ENCODE results near the gene UGT8. TPM values are rescaled to one million over a fixed set of nuclear protein-coding genes. Genes with fewer than 3 reads are reported as not detected.

UGT8 gene
- total RNA-seq, 1 experiment from 2014 or later = 3.7 TPM

DNA sequence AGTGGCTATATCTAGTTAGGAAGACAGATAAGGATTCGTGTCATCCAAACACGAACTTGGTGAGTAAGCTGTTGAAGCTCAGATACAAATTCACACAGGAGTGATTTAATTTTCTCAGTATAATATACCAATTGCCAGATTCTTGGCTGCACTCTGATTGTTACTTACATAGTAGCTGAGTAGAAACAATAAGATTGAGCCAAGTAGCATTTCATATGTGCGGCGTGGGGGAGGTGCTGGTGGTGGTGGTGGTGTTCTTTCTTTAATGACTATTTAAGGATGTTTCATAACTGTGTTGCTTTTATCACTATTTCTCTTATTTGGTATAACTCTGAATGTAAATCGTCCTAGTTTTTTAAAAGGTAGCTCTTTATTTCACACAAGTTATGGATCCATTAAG lies 102.9 kb downstream of the UGT8 start:
- H3K27ac ChIP-seq = no peak overlapping the region
- DNase-seq = no peak
- H3K36me3 ChIP-seq (ENCODE audit: low read depth) = no peaks in the 10 kb centered on the region
- H3K9me2 ChIP-seq (ENCODE audit: insufficient read depth) = no peaks in the 10 kb centered on the region
- BruUV-seq (replicated peaks) = no TSS peak
- no peaks in the 10 kb centered on the region for H3F3A ChIP-seq (ENCODE audit: insufficient read depth, low read depth)
- no peaks in the 10 kb centered on the region for H3K27me3 ChIP-seq (ENCODE audit: insufficient read depth, low read depth)
- H3K4me3 ChIP-seq = no peak overlapping the region
- TF ChIP-seq, protein P1, sequence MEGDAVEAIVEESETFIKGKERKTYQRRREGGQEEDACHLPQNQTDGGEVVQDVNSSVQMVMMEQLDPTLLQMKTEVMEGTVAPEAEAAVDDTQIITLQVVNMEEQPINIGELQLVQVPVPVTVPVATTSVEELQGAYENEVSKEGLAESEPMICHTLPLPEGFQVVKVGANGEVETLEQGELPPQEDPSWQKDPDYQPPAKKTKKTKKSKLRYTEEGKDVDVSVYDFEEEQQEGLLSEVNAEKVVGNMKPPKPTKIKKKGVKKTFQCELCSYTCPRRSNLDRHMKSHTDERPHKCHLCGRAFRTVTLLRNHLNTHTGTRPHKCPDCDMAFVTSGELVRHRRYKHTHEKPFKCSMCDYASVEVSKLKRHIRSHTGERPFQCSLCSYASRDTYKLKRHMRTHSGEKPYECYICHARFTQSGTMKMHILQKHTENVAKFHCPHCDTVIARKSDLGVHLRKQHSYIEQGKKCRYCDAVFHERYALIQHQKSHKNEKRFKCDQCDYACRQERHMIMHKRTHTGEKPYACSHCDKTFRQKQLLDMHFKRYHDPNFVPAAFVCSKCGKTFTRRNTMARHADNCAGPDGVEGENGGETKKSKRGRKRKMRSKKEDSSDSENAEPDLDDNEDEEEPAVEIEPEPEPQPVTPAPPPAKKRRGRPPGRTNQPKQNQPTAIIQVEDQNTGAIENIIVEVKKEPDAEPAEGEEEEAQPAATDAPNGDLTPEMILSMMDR (conservative IDR thresholded peaks at IDR 0.05) = no peak
- TF ChIP-seq EZH2 (IDR thresholded peaks at IDR 0.05; ENCODE audit: low read depth) = no peak
- no peaks in the 10 kb centered on the region for H3K4me1 ChIP-seq (replicated peaks; ENCODE audit: insufficient read depth)
- H3K9me3 ChIP-seq (ENCODE audit: insufficient read depth, low read depth) = no peaks in the 10 kb centered on the region
- H3K79me2 ChIP-seq (ENCODE audit: low read depth) = no peaks in the 10 kb centered on the region
- intact Hi-C loops (cut with micrococcal nuclease; ENCODE audit: unreplicated experiment) = no loop called here
- no peaks in the 10 kb centered on the region for H4K20me1 ChIP-seq (ENCODE audit: insufficient read depth)
- H2AFZ ChIP-seq = no peak overlapping the region
- CTCF ChIA-PET = no interaction called here
- POLR2A ChIA-PET (ENCODE audit: unreplicated experiment) = no interaction called here
- no peak overlapping the region for H3K4me2 ChIP-seq

DNA sequence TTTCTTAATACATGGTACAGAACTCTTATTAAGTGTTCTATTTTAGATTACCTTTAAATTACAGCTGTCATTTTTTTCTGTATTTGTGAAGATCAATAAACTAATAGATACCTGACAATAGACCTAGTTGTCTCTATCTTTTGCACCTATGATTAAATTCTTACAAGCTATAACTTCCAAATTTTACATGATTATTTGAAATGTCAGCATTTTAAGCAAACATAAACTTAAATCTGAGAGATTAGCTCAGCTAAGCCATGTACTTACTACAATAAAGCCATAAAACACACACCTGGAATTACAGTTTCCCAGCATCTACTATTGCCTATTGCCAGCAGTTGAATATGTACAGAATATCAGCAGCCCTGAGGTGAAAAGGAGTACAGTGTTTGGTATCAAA lies 118.8 kb downstream of the UGT8 start:
- no peaks in the 10 kb centered on the region for H3K27me3 ChIP-seq (ENCODE audit: insufficient read depth, low read depth)
- intact Hi-C loops (cut with micrococcal nuclease; ENCODE audit: unreplicated experiment) = no loop called here
- no peaks in the 10 kb centered on the region for H3K36me3 ChIP-seq (ENCODE audit: low read depth)
- no peak for TF ChIP-seq EZH2 (IDR thresholded peaks at IDR 0.05; ENCODE audit: low read depth)
- TF ChIP-seq, protein P1 (conservative IDR thresholded peaks at IDR 0.05) = no peak
- H3K27ac ChIP-seq = no peak overlapping the region
- DNase-seq = no peak
- H3K4me3 ChIP-seq = no peak overlapping the region
- POLR2A ChIA-PET (ENCODE audit: unreplicated experiment) = no interaction called here
- no peak overlapping the region for H2AFZ ChIP-seq
- no peaks in the 10 kb centered on the region for H3K9me3 ChIP-seq (ENCODE audit: insufficient read depth, low read depth)
- CTCF ChIA-PET = no interaction called here
- no peaks in the 10 kb centered on the region for H3F3A ChIP-seq (ENCODE audit: insufficient read depth, low read depth)
- BruUV-seq (replicated peaks) = no TSS peak
- no peaks in the 10 kb centered on the region for H4K20me1 ChIP-seq (ENCODE audit: insufficient read depth)
- no peaks in the 10 kb centered on the region for H3K79me2 ChIP-seq (ENCODE audit: low read depth)
- no peaks in the 10 kb centered on the region for H3K4me1 ChIP-seq (replicated peaks; ENCODE audit: insufficient read depth)
- no peaks in the 10 kb centered on the region for H3K9me2 ChIP-seq (ENCODE audit: insufficient read depth)
- no peak overlapping the region for H3K4me2 ChIP-seq

DNA sequence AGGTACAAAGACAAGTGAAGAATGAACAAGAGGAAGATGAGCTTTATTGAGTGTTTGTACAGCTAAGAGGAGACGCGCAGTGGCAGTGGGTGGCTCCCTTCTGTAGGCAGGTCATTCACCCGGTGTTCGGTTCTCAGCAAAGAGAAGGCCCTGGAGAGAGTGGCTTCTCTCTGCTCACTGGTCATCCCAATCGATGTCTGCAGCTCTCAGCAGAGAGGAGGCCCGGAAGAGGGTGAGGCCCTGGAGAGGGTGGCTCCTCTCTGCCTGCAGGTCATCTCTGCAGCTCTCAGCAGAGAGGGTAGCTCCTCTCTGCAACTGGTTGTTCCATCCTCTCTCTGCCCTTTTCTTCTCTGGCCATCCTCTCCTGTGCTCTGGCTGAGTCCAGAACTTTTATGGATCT lies 126.5 kb downstream of the UGT8 start:
- Histone ChIP-seq H3K27ac (no peak overlapping the region), H3K4me3 (no peak overlapping the region), H3K9me2 (ENCODE audit: insufficient read depth) (no peaks in the 10 kb centered on the region), H3K27me3 (ENCODE audit: insufficient read depth, low read depth) (no peaks in the 10 kb centered on the region), H3K79me2 (ENCODE audit: low read depth) (no peaks in the 10 kb centered on the region), H3F3A (ENCODE audit: insufficient read depth, low read depth) (no peaks in the 10 kb centered on the region), H3K36me3 (ENCODE audit: low read depth) (no peaks in the 10 kb centered on the region), H3K4me1 (replicated peaks; ENCODE audit: insufficient read depth) (no peaks in the 10 kb centered on the region), H3K9me3 (ENCODE audit: insufficient read depth, low read depth) (no peaks in the 10 kb centered on the region), H3K4me2 (no peak overlapping the region), H2AFZ (no peak overlapping the region), H4K20me1 (ENCODE audit: insufficient read depth) (no peaks in the 10 kb centered on the region)
- no TSS peak for BruUV-seq (replicated peaks)
- no peak for DNase-seq
- ChIA-PET CTCF (no interaction called here), POLR2A (ENCODE audit: unreplicated experiment) (no interaction called here)
- TF ChIP-seq, protein P1 (conservative IDR thresholded peaks at IDR 0.05) = no peak
- TF ChIP-seq EZH2 (IDR thresholded peaks at IDR 0.05; ENCODE audit: low read depth) = no peak
- intact Hi-C loops (cut with micrococcal nuclease; ENCODE audit: unreplicated experiment) = no loop called here
